ENCODE measurements around the gene ATP1B2.

DNA sequence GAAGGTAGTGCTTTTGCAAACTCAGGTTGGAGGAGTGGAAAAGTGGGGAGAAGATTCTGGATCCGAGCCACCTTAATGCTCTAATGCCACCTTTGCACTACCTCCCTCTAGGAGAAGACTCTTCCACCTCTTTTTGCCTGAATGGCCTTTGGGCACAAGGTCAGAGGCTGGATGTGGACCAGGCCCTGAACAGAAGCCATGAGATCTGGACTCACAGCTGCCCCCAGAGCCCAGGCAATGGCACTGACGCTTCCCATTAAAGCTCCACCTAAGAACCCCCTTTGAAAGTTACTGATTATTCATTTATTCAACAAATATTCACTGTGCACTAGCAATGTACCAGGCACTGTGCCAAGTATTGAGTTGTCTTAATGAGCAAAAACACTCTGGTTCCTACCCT lies 17.6 kb upstream of the ATP1B2 start:
- TF ChIP-seq, protein P1, sequence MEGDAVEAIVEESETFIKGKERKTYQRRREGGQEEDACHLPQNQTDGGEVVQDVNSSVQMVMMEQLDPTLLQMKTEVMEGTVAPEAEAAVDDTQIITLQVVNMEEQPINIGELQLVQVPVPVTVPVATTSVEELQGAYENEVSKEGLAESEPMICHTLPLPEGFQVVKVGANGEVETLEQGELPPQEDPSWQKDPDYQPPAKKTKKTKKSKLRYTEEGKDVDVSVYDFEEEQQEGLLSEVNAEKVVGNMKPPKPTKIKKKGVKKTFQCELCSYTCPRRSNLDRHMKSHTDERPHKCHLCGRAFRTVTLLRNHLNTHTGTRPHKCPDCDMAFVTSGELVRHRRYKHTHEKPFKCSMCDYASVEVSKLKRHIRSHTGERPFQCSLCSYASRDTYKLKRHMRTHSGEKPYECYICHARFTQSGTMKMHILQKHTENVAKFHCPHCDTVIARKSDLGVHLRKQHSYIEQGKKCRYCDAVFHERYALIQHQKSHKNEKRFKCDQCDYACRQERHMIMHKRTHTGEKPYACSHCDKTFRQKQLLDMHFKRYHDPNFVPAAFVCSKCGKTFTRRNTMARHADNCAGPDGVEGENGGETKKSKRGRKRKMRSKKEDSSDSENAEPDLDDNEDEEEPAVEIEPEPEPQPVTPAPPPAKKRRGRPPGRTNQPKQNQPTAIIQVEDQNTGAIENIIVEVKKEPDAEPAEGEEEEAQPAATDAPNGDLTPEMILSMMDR (conservative IDR thresholded peaks at IDR 0.05) = no peak
- TF ChIP-seq EZH2 (IDR thresholded peaks at IDR 0.05; ENCODE audit: low read depth) = no peak
